Skin of body (tissue), 2 donors: ENCODE data around the gene LGR6. TPM values are rescaled to one million over a fixed set of nuclear protein-coding genes. Genes with fewer than 3 reads are reported as not detected.
"Not testable (repeated sequence)": the region's sequence is repeated elsewhere in the genome, so short reads cannot be mapped to it uniquely, and the experiment has no call there.

Experiments
- DNase-seq: peaks from one replicate; lab custom pipeline; 2025; lab: John Stamatoyannopoulos, UW
- total RNA-seq: library from RNA; depleted of rRNA; stranded (reverse); fragments of >200 nt; gene quantifications from one replicate; pipeline ENCODE4 v1.2.3, GENCODE V29; 2014

LGR6 gene
- total RNA-seq, 1 donor from 2014 or later = 11.9 TPM

GRCh38 chr1:202159534-202160371, 33.8 kb upstream of the LGR6 start:
- DNase-seq = no peak

- no peak for DNase-seq
Observed at GRCh38 chr1:202160377-202160940, 33.1 kb upstream of the LGR6 start, which contains the start of gene PTPN7. PTPN7 (minus strand) TSS chr1:202160602; CDS start chr1:202159402, 1,200 bp downstream.

GRCh38 chr1:202161151-202162046, 32.2 kb upstream of the LGR6 start:
- DNase-seq = no peak

GRCh38 chr1:202162047-202162417, 31.6 kb upstream of the LGR6 start:
- DNase-seq = no peak

GRCh38 chr1:202162418-202163280, 30.9 kb upstream of the LGR6 start:
- DNase-seq = no peak

GRCh38 chr1:202163281-202164270, 30.0 kb upstream of the LGR6 start:
- no peak for DNase-seq

- no peak for DNase-seq
Observed at GRCh38 chr1:202164271-202165037, 29.1 kb upstream of the LGR6 start.

GRCh38 chr1:202165267-202165941, 28.2 kb upstream of the LGR6 start:
- DNase-seq = no peak

- DNase-seq = no peak
Observed at GRCh38 chr1:202165942-202166843, 27.4 kb upstream of the LGR6 start.

- not testable (repeated sequence) for DNase-seq
Observed at GRCh38 chr1:202167054-202167453, 26.5 kb upstream of the LGR6 start.

- DNase-seq = peak; percentile 63
Observed at GRCh38 chr1:202167708-202168415, 25.7 kb upstream of the LGR6 start.

- DNase-seq = no peak
Observed at GRCh38 chr1:202168861-202169260, 24.7 kb upstream of the LGR6 start.

- no peak for DNase-seq
Observed at GRCh38 chr1:202170726-202171125, 22.9 kb upstream of the LGR6 start.

GRCh38 chr1:202171292-202172014, 22.1 kb upstream of the LGR6 start:
- no peak for DNase-seq

GRCh38 chr1:202172015-202172355, 21.6 kb upstream of the LGR6 start:
- no peak for DNase-seq

- no peak for DNase-seq
Observed at GRCh38 chr1:202173993-202174392, 19.6 kb upstream of the LGR6 start.
